H1 (cell line): Measurements from ENCODE around the gene VSIG10. TPM values are rescaled to one million over a fixed set of nuclear protein-coding genes. Genes with fewer than 3 reads are reported as not detected.

Experiments
- ASH2L ChIP-seq: fragments of 200-600, 300-600 bp; sonication (generic); IDR thresholded peaks from one replicate; pipeline ENCODE4 v1.7.1; 2017; ENCODE audit warnings: low read length
- BCL11A ChIP-seq, 2 experiments: IDR thresholded peaks; one replicate each; pipeline ENCODE4 v1.6.1; 2011; ENCODE audit warnings: low read depth in 2 of 2, low read length in 2 of 2, mild to moderate bottlenecking in 2 of 2
- BRCA1 ChIP-seq: IDR thresholded peaks from 2 replicates; pipeline ENCODE4 v1.6.1; 2012; ENCODE audit warnings: low read depth, low read length, improper control_type of control experiment
- CBX8 ChIP-seq: fragments of 300-800, 300-1000 bp; sonication (generic); IDR thresholded peaks from 2 replicates; pipeline ENCODE4 v1.7.1; 2016; ENCODE audit warnings: low read depth, low read length, borderline replicate concordance
- CHD2 ChIP-seq: IDR thresholded peaks from 2 replicates; pipeline ENCODE4 v1.6.1; 2012; ENCODE audit warnings: low read length, improper control_type of control experiment
- CREB1 ChIP-seq: IDR thresholded peaks from 2 replicates; pipeline ENCODE4 v1.6.1; 2012; ENCODE audit warnings: inconsistent platforms
- CTCF ChIP-seq, 3 experiments: IDR thresholded peaks; 1 replicate in 2 of 3; 2 replicates in 1 of 3; pipeline versions ENCODE4 v1.5.1 to v1.6.1; 2011; ENCODE audit warnings: low read length in 3 of 3, mild to moderate bottlenecking in 3 of 3, inconsistent platforms in 2 of 3, low read depth in 1 of 3, moderate library complexity in 1 of 3; ENCODE audit not compliant: insufficient read depth in 1 of 3; ENCODE audit errors: control extremely low read depth in 1 of 3
- NANOG ChIP-seq: IDR thresholded peaks from 2 replicates; pipeline ENCODE4 v1.6.1; 2011; ENCODE audit warnings: low read length, low read depth, mild to moderate bottlenecking, inconsistent platforms; ENCODE audit not compliant: insufficient read depth, poor library complexity, severe bottlenecking
- RFX5 ChIP-seq: IDR thresholded peaks from 2 replicates; pipeline ENCODE4 v1.6.1; 2011; ENCODE audit warnings: low read depth, low read length, improper control_type of control experiment, borderline replicate concordance
- SIX5 ChIP-seq: IDR thresholded peaks from 2 replicates; pipeline ENCODE4 v1.6.1; 2011; ENCODE audit warnings: mild to moderate bottlenecking, low read depth, low read length
- SP4 ChIP-seq: IDR thresholded peaks from 2 replicates; pipeline ENCODE4 v1.6.1; 2012; ENCODE audit warnings: low read length, inconsistent platforms
- SUZ12 ChIP-seq: fragments of 200-600 bp; sonication (generic); IDR thresholded peaks from 2 replicates; pipeline ENCODE4 v1.6.1; 2012; ENCODE audit warnings: mild to moderate bottlenecking, inconsistent platforms, low read length, moderate library complexity, mixed read lengths
- polyA plus RNA-seq, 7 experiments: library from polyadenylated mRNA; depleted of rRNA in 3 of 7; stranded (reverse) in 5 of 7; unstranded in 2 of 7; fragments of >200 nt in 5 of 7; fragments of 200-250 nt in 2 of 7; gene quantifications; 1 replicate in 5 of 7; 2 replicates in 1 of 7; 4 replicates in 1 of 7; pipeline versions ENCODE4 v1.2.1 to v1.2.3, GENCODE V29; 2011 to 2013; ENCODE audit warnings: missing spikeins in 2 of 7, mixed read lengths in 2 of 7
- total RNA-seq: library from RNA; stranded (reverse); fragmentation: NEBNext Ultra II Directional; extraction: Animal tissue kit (Norgen Biotek cat#: 25700); gene quantifications from 2 replicates; pipeline ENCODE4 v1.2.1, GENCODE V29; 2021
- TF ChIP-seq, protein P1 (sequence below): IDR thresholded peaks from 2 replicates; pipeline ENCODE4 v1.6.1; 2012; ENCODE audit warnings: low read length, inconsistent platforms

The VSIG10 gene
- total and polyA plus RNA-seq, 2 of the 8 experiments (the other 6 are each of a cell fraction or from before 2014, with no cell fraction given): 34.4 to 93.6 TPM

- TF ChIP-seq, protein P1, sequence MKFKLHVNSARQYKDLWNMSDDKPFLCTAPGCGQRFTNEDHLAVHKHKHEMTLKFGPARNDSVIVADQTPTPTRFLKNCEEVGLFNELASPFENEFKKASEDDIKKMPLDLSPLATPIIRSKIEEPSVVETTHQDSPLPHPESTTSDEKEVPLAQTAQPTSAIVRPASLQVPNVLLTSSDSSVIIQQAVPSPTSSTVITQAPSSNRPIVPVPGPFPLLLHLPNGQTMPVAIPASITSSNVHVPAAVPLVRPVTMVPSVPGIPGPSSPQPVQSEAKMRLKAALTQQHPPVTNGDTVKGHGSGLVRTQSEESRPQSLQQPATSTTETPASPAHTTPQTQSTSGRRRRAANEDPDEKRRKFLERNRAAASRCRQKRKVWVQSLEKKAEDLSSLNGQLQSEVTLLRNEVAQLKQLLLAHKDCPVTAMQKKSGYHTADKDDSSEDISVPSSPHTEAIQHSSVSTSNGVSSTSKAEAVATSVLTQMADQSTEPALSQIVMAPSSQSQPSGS: peak; percentile 56; the same call in 1 of the 2 replicates
- TF ChIP-seq SP4 (no peak), BRCA1 (no peak), CTCF (IDR thresholded peaks at IDR 0.05; ENCODE audit: control extremely low read depth in 1 of 3, insufficient read depth in 1 of 3, low read depth in 1 of 3, low read length in 3 of 3) (peak; percentile 20 to 56 (median 46); a peak in 3 of 4 replicates), CBX8 (no peak), NANOG (no peak), SIX5 (no peak), CREB1 (no peak), SUZ12 (no peak), BCL11A (IDR thresholded peaks at IDR 0.05; ENCODE audit: low read depth in 2 of 2, low read length in 2 of 2) (no peak), CHD2 (0 out of 2 replicates have a peak, but pooled peaks have one; percentile 28), RFX5 (no peak), ASH2L (no peak)
Observed at GRCh38 chr12:118119449-118119879, 15.7 kb upstream of the VSIG10 start (continued).
